Activated CD4-positive, alpha-beta memory T cell treated with anti-CD3 and anti-CD28 coated beads for 36 hours (primary cell): Measurements from ENCODE around the gene ARHGAP45. TPM values are rescaled to one million over a fixed set of nuclear protein-coding genes. Genes with fewer than 3 reads are reported as not detected.

Source experiments
- CTCF ChIA-PET: fragments of 350-600 bp; sonication (Branson Sonifier 250); formaldehyde crosslinking; loops from one replicate; lab custom pipeline; 2021; ENCODE audit warnings: antibody characterized with exemption, inconsistent platforms; lab: Charles Lee
- POLR2A ChIA-PET: fragments of 350-600 bp; sonication (Branson Sonifier 250); formaldehyde crosslinking; loops from one replicate; lab custom pipeline; 2021; ENCODE audit warnings: antibody characterized with exemption; lab: Charles Lee
- DNase-seq: peaks from one replicate; pipeline ENCODE4 v3.0.0-alpha.2; 2020
- H3K27ac Mint-ChIP-seq: one replicate; pipeline ENCODE4 v1.8.0; 2021; ENCODE audit warnings: mixed read lengths
- H3K27me3 Mint-ChIP-seq: one replicate; pipeline ENCODE4 v1.8.0; 2021; ENCODE audit warnings: mixed read lengths
- H3K36me3 Mint-ChIP-seq: one replicate; pipeline ENCODE4 v1.8.0; 2021; ENCODE audit warnings: mixed read lengths
- H3K4me1 Mint-ChIP-seq: one replicate; pipeline ENCODE4 v1.8.0; 2021; ENCODE audit warnings: low read depth, mixed read lengths
- H3K4me3 Mint-ChIP-seq: one replicate; pipeline ENCODE4 v1.8.0; 2021; ENCODE audit warnings: mild to moderate bottlenecking, mixed read lengths
- H3K9me3 Mint-ChIP-seq: one replicate; pipeline ENCODE4 v1.8.0; 2021; ENCODE audit warnings: mixed read lengths
- intact Hi-C: fragments of 100-400 bp; cut with micrococcal nuclease; formaldehyde crosslinking; loops from one replicate; pipeline ENCODE4 v1.15.1; 2023
- total RNA-seq, 2 experiments: library from RNA; stranded (reverse); gene quantifications; one replicate each; pipeline ENCODE4 v1.2.3, GENCODE V29; 2021

Gene ARHGAP45
- total RNA-seq, 2 experiments from 2014 or later, result 136 to 142 TPM

DNA sequence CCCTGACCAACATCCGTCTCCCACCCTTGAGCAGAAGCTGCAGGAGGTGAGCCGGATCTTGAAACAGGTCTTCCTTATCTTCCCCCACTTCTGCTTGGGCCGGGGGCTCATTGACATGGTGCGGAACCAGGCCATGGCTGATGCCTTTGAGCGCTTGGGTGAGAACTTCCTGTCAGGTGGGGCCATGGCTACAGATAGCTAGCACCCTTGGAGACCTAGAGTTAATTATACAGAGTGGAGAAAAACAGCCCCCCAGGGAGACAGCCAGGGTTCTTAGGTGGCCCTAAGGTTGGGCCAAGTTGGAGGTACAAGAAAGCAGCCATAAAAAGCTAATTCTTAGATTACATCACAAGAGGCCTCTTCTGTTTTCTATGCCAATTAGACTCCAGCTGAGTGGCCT is 8.9 kb upstream of the ARHGAP45 start:
- H3K36me3 Mint-ChIP-seq, result no peaks in the 10 kb centered on the region
- no peaks in the 10 kb centered on the region for H3K27me3 Mint-ChIP-seq
- H3K9me3 Mint-ChIP-seq, result no peaks in the 10 kb centered on the region
- intact Hi-C loops, result loop anchor here (5.0 kb wide), 1 partner anchor 134 kb away; no protein-coding TSS in a partner anchor
- CTCF ChIA-PET, result interaction anchor here (1.0 to 2.5 kb wide), 7 partner anchors 10 to 208 kb away, joined by 3 to 12 read pairs (median 4); partner anchors contain the start of gene ARHGAP45
- H3K27ac Mint-ChIP-seq, result peak overlapping the region; percentile 16
- no peak for DNase-seq
- POLR2A ChIA-PET, result interaction anchor here (0.6 to 1.1 kb wide), 3 partner anchors 9 to 73 kb away, joined by 3 read pairs; partner anchors contain the start of gene ARHGAP45
- peaks cover 11% of the 10 kb centered on the region for H3K4me1 Mint-ChIP-seq
- H3K4me3 Mint-ChIP-seq, result no peak overlapping the region

DNA sequence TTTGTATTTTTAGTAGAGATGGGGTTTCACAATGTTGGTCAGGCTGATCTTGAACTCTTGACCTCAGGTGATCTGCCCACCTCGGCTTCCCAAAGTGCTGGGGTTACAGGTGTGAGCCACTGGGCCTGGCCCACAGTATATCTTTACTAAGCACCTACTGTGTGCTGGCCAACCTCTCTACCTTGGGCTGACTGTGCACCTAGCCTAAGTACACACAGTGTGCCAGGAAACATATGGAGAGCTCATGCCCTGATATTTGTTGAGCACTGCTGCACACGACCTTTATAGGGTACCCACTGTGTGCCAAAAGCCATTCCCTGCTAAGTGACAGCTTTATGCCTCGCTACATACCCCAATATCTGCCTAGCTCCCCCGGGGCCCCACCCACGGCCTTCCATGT is 6.3 kb upstream of the ARHGAP45 start:
- Mint-ChIP-seq H3K27ac (no peak overlapping the region), H3K36me3 (no peaks in the 10 kb centered on the region), H3K4me1 (peaks cover 23% of the 10 kb centered on the region), H3K4me3 (no peak overlapping the region), H3K27me3 (no peaks in the 10 kb centered on the region), H3K9me3 (no peaks in the 10 kb centered on the region)
- ChIA-PET POLR2A (no interaction called here), CTCF (no interaction called here)
- DNase-seq, result no peak
- intact Hi-C loops, result no loop called here

DNA sequence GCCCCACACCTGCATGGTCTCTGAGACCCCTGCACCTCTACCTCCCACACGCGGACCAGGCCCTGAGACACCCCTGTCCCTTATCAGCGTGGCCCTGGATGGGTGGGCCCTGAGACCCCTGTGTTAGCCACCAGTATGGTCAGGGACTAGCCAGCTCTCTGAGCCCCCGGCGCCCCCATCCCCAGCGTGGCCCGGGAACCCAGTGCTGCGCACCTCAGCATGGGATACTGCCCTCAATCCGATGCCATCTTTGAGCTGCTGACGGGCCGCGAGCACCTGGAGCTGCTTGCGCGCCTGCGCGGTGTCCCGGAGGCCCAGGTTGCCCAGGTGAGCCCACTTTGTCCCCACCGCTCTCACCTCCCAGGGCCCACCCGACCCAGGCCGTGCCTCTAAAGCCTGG is 5.0 kb upstream of the ARHGAP45 start:
- DNase-seq, result no peak
- ChIA-PET POLR2A (no interaction called here), CTCF (interaction anchor here (0.7 kb wide), 1 partner anchor 179 kb away, joined by 4 read pairs; no protein-coding TSS in a partner anchor)
- no peaks in the 10 kb centered on the region for H3K27me3 Mint-ChIP-seq
- no peak overlapping the region for H3K4me3 Mint-ChIP-seq
- H3K4me1 Mint-ChIP-seq, result peaks cover 25% of the 10 kb centered on the region
- no peak overlapping the region for H3K27ac Mint-ChIP-seq
- intact Hi-C loops, result no loop called here
- H3K9me3 Mint-ChIP-seq, result no peaks in the 10 kb centered on the region
- no peaks in the 10 kb centered on the region for H3K36me3 Mint-ChIP-seq

DNA sequence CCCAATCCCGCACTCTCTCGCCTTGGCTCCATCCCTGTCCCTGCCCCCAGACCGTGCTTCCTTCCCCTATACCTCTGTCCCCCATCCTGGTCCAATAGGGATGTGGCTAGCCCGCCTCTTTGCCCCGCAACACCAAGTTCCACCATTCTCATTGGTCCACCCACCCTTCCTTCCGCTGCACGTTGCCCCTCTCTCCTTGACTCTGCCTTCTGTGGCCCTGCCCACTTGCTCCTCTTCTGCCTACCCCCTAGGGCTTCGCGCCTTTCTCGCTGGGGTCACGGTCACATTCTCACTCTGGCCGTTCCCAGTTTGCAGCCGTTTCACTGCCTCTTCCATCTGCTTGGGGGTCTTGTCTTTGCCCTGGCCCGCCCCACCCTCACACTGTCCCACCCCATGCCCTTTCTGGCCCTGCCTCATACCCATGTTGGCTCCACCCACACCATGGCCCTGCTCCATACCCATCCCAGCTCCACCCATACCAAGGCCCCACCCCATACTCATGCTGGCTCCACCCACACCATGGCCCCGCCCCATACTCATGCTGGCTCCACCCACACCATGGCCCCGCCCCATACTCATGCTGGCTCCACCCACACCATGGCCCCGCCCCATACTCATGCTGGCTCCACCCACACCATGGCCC is 4.5 kb upstream of the ARHGAP45 start:
- ChIA-PET POLR2A (no interaction called here), CTCF (interaction anchor here (0.7 to 5.2 kb wide), 2 partner anchors 23 to 179 kb away, joined by 4 to 31 read pairs; partner anchors contain the start of gene ABCA7)
- Mint-ChIP-seq H3K27ac (no peak overlapping the region), H3K9me3 (no peaks in the 10 kb centered on the region), H3K27me3 (no peaks in the 10 kb centered on the region), H3K4me3 (no peak overlapping the region), H3K36me3 (no peaks in the 10 kb centered on the region), H3K4me1 (peaks cover 22% of the 10 kb centered on the region)
- DNase-seq, result no peak
- intact Hi-C loops, result no loop called here

DNA sequence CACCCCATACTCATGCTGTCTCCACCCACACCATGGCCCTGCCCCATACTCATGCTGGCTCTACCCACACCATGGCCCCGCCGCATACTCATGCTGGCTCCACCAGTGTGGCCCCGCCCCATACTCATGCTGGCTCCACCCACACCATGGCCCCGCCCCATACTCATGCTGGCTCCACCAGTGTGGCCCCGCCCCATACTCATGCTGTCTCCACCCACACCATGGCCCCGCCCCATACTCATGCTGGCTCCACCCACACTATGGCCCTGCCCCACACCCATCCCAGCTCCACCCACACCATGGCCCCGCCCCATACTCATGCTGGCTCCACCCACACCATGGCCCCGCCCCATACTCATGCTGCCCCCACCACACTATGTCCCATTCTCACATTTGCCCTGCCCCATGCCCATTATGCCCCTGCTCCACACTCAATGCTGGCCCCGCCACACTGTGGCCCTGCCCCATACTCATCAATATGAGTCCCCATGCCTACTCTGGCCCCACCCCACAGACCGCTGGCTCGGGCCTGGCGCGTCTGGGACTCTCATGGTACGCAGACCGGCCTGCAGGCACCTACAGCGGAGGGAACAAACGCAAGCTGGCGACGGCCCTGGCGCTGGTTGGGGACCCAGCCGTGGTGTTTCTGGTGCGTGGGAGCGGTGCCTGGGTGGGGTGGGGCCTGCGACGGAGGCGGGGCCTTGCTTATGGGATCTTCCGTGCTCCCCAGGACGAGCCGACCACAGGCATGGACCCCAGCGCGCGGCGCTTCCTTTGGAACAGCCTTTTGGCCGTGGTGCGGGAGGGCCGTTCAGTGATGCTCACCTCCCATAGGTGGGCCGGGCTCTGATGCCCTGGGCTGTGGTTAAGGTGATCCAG is 3.7 kb upstream of the ARHGAP45 start:
- no peak overlapping the region for H3K4me3 Mint-ChIP-seq
- peaks cover 15% of the 10 kb centered on the region for H3K4me1 Mint-ChIP-seq
- intact Hi-C loops, result no loop called here
- H3K27me3 Mint-ChIP-seq, result no peaks in the 10 kb centered on the region
- H3K27ac Mint-ChIP-seq, result no peak overlapping the region
- H3K36me3 Mint-ChIP-seq, result peaks cover 2% of the 10 kb centered on the region
- ChIA-PET POLR2A (no interaction called here), CTCF (interaction anchor here (0.7 to 5.2 kb wide), 2 partner anchors 23 to 178 kb away, joined by 4 to 31 read pairs; partner anchors contain the start of gene ABCA7)
- H3K9me3 Mint-ChIP-seq, result no peaks in the 10 kb centered on the region
- peak; percentile 86 for DNase-seq

DNA sequence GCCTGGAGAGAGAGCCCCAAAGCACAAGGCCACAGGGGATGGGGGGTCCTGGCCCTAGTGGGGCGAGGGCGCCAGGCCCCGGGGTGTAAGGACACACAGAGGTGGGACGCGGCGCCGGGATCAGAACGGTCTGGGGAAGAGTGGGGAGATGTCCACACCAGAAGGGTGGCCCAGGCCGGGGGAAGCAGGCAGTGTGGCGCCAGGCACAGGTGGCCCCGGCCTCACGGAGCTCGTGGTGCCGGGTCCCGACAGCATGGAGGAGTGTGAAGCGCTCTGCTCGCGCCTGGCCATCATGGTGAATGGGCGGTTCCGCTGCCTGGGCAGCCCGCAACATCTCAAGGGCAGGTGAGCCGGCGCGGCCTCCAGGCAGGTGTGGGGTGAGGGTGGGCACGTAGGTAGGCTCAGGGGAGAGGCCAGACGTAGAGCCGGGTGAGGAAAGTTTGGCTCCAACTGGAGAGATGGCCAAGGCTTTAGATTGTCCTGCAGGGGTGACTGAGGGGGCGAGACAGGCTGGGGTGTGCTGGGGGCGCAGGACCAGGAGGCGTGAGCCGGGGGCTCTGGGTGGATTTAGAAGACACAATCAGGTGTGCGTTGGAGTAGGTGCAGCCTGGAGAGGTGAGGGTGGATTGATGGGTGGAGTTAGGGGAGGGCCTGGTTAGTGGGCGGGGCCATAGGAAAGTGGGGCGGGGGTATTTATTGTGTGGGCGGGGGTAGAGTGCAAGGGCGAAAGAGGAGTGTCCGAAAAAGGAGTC is 2.9 kb upstream of the ARHGAP45 start:
- intact Hi-C loops, result no loop called here
- Mint-ChIP-seq H3K27ac (no peak overlapping the region), H3K36me3 (peaks cover 9% of the 10 kb centered on the region), H3K4me3 (no peak overlapping the region), H3K9me3 (no peaks in the 10 kb centered on the region), H3K4me1 (peaks cover 21% of the 10 kb centered on the region), H3K27me3 (no peaks in the 10 kb centered on the region)
- no peak for DNase-seq
- POLR2A ChIA-PET, result interaction anchor here (1.0 to 5.1 kb wide), 5 partner anchors 12 to 361 kb away, joined by 3 to 55 read pairs (median 5); partner anchors contain the start of genes CIRBP and GPX4
- CTCF ChIA-PET, result interaction anchor here (0.6 to 5.2 kb wide), 18 partner anchors 11 to 384 kb away, joined by 3 to 41 read pairs (median 5); partner anchors contain the start of genes ABCA7, ATP5F1D, CIRBP and CNN2

DNA sequence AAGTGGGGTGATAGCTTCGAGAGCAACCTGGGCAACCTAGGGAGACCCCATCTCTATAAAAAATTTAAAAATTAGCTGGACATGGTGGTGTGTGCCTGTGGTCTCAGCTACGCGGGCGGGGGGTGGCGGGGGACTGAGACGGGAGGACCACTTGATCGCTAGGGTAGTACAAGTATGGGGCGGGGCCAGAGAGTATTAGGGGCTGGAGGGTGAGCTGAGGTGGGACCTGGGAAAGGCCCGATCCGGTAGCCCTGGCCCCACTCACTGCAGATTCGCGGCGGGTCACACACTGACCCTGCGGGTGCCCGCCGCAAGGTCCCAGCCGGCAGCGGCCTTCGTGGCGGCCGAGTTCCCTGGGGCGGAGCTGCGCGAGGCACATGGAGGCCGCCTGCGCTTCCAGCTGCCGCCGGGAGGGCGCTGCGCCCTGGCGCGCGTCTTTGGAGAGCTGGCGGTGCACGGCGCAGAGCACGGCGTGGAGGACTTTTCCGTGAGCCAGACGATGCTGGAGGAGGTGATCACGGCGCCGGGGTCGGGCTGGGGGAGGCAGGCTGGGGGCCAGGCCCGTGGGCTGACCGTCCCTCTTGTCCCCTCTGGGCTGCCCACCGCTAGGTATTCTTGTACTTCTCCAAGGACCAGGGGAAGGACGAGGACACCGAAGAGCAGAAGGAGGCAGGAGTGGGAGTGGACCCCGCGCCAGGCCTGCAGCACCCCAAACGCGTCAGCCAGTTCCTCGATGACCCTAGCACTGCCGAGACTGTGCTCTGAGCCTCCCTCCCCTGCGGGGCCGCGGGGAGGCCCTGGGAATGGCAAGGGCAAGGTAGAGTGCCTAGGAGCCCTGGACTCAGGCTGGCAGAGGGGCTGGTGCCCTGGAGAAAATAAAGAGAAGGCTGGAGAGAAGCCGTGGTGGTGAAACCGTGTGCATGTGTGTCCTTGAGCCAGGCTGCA is 2.0 kb upstream of the ARHGAP45 start:
- Mint-ChIP-seq H3K4me1 (peaks cover 24% of the 10 kb centered on the region), H3K9me3 (no peaks in the 10 kb centered on the region), H3K36me3 (peaks cover 12% of the 10 kb centered on the region), H3K27ac (no peak overlapping the region), H3K4me3 (peak overlapping the region; percentile 5), H3K27me3 (no peaks in the 10 kb centered on the region)
- ChIA-PET CTCF (interaction anchor here (0.6 to 5.2 kb wide), 23 partner anchors 8 to 384 kb away, joined by 3 to 41 read pairs (median 5); partner anchors contain the start of genes ABCA7, ATP5F1D, CIRBP and CNN2), POLR2A (interaction anchor here (0.6 to 5.1 kb wide), 9 partner anchors 11 to 362 kb away, joined by 3 to 55 read pairs (median 4); partner anchors contain the start of genes CIRBP and GPX4)
- peak; percentile 80 for DNase-seq
- intact Hi-C loops, result no loop called here

DNA sequence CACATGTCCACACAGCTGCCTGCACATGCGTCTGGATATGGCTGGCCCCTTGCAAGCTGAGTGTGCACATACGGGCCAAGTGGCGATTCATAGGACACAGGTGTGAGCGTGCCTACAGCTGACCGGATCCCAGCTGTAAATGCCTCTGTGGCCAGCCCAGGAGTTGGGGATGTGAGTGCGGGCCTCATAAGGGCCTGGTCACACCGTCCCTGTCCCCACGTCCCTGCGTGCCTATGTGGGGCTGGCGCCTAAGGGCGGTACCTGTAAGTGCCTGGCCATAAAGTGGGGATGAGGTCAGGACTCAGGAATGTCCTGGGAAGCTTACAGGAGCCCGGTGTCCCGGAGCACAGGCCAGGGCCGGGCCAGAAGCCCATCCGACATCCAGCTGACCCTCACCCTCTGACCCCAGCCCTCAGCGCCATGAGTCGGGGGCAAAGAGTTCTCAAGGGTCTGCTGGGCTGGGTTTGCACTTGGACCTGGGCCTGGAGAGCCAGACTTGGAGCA is 1.3 kb upstream of the ARHGAP45 start:
- H3K4me1 Mint-ChIP-seq, result peaks cover 26% of the 10 kb centered on the region
- no peak overlapping the region for H3K27ac Mint-ChIP-seq
- H3K27me3 Mint-ChIP-seq, result no peaks in the 10 kb centered on the region
- POLR2A ChIA-PET, result interaction anchor here (0.6 to 5.1 kb wide), 8 partner anchors 9 to 65 kb away, joined by 3 to 55 read pairs (median 4); partner anchors contain the start of gene GPX4
- no peak overlapping the region for H3K4me3 Mint-ChIP-seq
- intact Hi-C loops, result loop anchor here (2.0 kb wide), 1 partner anchor 25 kb away; the partner anchor contains the start of gene ABCA7
- no peak for DNase-seq
- CTCF ChIA-PET, result interaction anchor here (0.9 to 5.2 kb wide), 13 partner anchors 9 to 203 kb away, joined by 3 to 41 read pairs (median 4); partner anchors contain the start of genes ABCA7, CIRBP, POLR2E and RNU6-2
- no peaks in the 10 kb centered on the region for H3K9me3 Mint-ChIP-seq
- H3K36me3 Mint-ChIP-seq, result peaks cover 12% of the 10 kb centered on the region

DNA sequence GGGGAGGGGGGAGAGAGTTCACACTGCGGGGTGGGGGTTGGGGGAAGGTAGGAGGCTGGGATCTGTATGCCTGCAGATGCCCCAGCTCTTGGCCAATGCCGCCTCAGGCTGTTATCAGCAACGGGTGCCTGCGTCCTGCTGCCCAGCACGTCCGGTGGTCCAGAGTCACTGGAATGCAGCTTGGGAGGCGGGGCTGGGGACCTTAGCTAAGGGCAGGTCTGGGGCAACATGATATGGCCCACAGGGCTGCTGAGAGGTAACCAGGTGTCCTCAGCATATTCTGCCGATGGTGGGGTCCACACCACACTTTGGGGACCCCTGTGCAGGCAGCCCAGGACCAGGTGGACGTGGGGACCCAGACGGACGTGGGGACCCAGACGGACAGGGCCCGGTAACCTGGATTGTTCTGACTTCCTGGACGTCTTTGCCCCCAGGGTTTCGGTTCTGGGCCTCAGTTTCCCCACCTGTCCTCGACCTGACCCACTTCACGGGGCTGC is 668 bp upstream of the ARHGAP45 start:
- ChIA-PET POLR2A (interaction anchor here (0.7 to 5.1 kb wide), 10 partner anchors 9 to 195 kb away, joined by 3 to 55 read pairs (median 4); partner anchors contain the start of genes ABCA7, GPX4 and RNU6-2), CTCF (interaction anchor here (0.9 to 5.2 kb wide), 14 partner anchors 10 to 203 kb away, joined by 3 to 41 read pairs (median 4); partner anchors contain the start of genes ABCA7, CIRBP, CNN2 and POLR2E)
- no peaks in the 10 kb centered on the region for H3K9me3 Mint-ChIP-seq
- no peaks in the 10 kb centered on the region for H3K27me3 Mint-ChIP-seq
- no peak for DNase-seq
- H3K27ac Mint-ChIP-seq, result no peak overlapping the region
- peaks cover 12% of the 10 kb centered on the region for H3K36me3 Mint-ChIP-seq
- peaks cover 26% of the 10 kb centered on the region for H3K4me1 Mint-ChIP-seq
- intact Hi-C loops, result loop anchor here (2.0 kb wide), 1 partner anchor 25 kb away; the partner anchor contains the start of gene ABCA7
- H3K4me3 Mint-ChIP-seq, result peak overlapping the region; percentile 64
